GM18511 (cell line): Measurements from ENCODE around the gene ITCH.
"Not testable (repeated sequence)": the region's sequence is repeated elsewhere in the genome, so short reads cannot be mapped to it uniquely, and the experiment has no call there.

ENCODE experiments used
- ATAC-seq: cut with Tn5 transposase; IDR thresholded peaks from one replicate; pipeline ENCODE4 v1.9.1; 2021; ENCODE audit warnings: mild to moderate bottlenecking, moderate library complexity; ENCODE audit not compliant: unreplicated experiment

Gene ITCH

GRCh38 chr20:34343458-34344211 lies 19.4 kb upstream of the ITCH start:
- no peak for ATAC-seq

- ATAC-seq, result no peak
Observed at GRCh38 chr20:34344238-34344637, 18.8 kb upstream of the ITCH start.

- ATAC-seq, result no peak
Observed at GRCh38 chr20:34345402-34345736, 17.7 kb upstream of the ITCH start.

- ATAC-seq, result not testable (repeated sequence)
Observed at GRCh38 chr20:34345839-34346532, 17.1 kb upstream of the ITCH start.

GRCh38 chr20:34346533-34346865 lies 16.6 kb upstream of the ITCH start:
- ATAC-seq, result not testable (repeated sequence)

- ATAC-seq, result no peak
Observed at GRCh38 chr20:34347571-34347970, 15.5 kb upstream of the ITCH start.

- no peak for ATAC-seq
Observed at GRCh38 chr20:34350095-34350494, 13.0 kb upstream of the ITCH start.

GRCh38 chr20:34353467-34353866 lies 9.6 kb upstream of the ITCH start:
- ATAC-seq, result not testable (repeated sequence)

GRCh38 chr20:34355427-34355826 lies 7.6 kb upstream of the ITCH start:
- ATAC-seq, result no peak

GRCh38 chr20:34359729-34360128 lies 3.3 kb upstream of the ITCH start:
- not testable (repeated sequence) for ATAC-seq

- ATAC-seq, result peak; percentile 12
Observed at GRCh38 chr20:34362502-34363061, 491 bp upstream of the ITCH start.

- peak; percentile 47 for ATAC-seq
Observed at GRCh38 chr20:34363465-34364222, 571 bp downstream of the ITCH start.

GRCh38 chr20:34364223-34364506 lies 1.1 kb downstream of the ITCH start:
- no peak for ATAC-seq

- ATAC-seq, result peak; percentile 52
Observed at GRCh38 chr20:34365765-34366213, 2.7 kb downstream of the ITCH start.

GRCh38 chr20:34367155-34367554 lies 4.1 kb downstream of the ITCH start:
- no peak for ATAC-seq

- ATAC-seq, result not testable (repeated sequence)
Observed at GRCh38 chr20:34367911-34368310, 4.8 kb downstream of the ITCH start.

GRCh38 chr20:34368547-34368946 lies 5.5 kb downstream of the ITCH start:
- ATAC-seq, result no peak

- ATAC-seq, result no peak
Observed at GRCh38 chr20:34369265-34369664, 6.2 kb downstream of the ITCH start.

- no peak for ATAC-seq
Observed at GRCh38 chr20:34370062-34370461, 7.0 kb downstream of the ITCH start.

GRCh38 chr20:34373445-34373844 lies 10.4 kb downstream of the ITCH start:
- no peak for ATAC-seq

- ATAC-seq, result no peak
Observed at GRCh38 chr20:34374209-34374760, 11.2 kb downstream of the ITCH start.
